ENCODE measurements around the gene CDH4. TPM values are rescaled to one million over a fixed set of nuclear protein-coding genes. Genes with fewer than 3 reads are reported as not detected.

Gene CDH4
- total RNA-seq, 1 experiment from 2014 or later: not detected

DNA sequence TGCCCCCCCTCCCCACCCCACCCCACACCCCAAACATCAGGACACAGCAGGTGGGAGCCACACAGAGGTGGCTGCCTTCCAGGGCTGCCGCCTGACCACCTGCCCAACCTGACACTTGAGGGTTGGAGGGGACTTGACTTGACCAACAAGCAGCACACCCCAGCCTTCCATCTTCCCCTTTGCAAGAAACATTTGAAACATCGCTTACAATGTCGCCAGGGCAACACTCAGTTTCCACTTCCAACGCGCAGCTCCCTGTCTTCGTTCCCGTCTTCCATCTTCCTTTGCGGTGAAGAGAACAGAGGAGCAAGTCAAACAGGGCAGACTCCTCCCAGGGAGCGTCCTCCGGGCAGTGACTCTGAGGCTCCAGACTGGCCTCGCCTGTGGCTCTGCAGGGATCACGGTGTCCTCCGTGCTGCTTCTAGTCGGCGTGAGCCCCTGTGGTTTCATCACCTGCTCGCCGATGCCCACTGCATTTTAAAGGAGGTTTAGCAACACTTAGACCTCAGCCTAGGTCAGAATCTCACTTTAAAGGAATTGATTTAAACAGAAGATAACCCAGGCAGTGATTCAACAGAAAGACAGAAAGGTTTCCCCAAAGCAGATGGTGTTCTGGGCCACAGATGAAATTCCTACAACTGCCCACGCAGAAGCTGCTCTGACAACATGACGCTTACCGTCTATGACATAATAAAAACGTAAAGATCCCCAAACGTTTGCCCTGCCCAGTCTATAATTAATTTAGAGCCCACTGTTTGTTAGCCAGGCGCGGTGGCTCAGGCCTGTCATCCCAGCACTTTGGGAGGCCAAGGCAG, 682.9 kb downstream of the CDH4 start:
- no peak for DNase-seq
- 0 out of 2 replicates have a peak, but pooled peaks cover 4% of the 10 kb centered on the region for H4K20me1 ChIP-seq (ENCODE audit: insufficient read depth)
- ChIA-PET CTCF (no interaction called here), POLR2A (ENCODE audit: unreplicated experiment) (interaction anchor here (0.6 kb wide), 1 partner anchor 1685 kb away, joined by 3 read pairs; no protein-coding TSS in a partner anchor)
- H3K36me3 ChIP-seq (ENCODE audit: low read depth): no peaks in the 10 kb centered on the region
- H3K79me2 ChIP-seq (ENCODE audit: low read depth): no peaks in the 10 kb centered on the region
- H3F3A ChIP-seq (ENCODE audit: insufficient read depth, low read depth): no peaks in the 10 kb centered on the region
- no peaks in the 10 kb centered on the region for H3K9me3 ChIP-seq (ENCODE audit: insufficient read depth, low read depth)
- intact Hi-C loops (cut with micrococcal nuclease; ENCODE audit: unreplicated experiment): no loop called here
- H3K4me1 ChIP-seq (replicated peaks; ENCODE audit: insufficient read depth): no peaks in the 10 kb centered on the region
- no TSS peak for BruUV-seq (replicated peaks)
- H3K27ac ChIP-seq: no peak overlapping the region
- H2AFZ ChIP-seq: no peak overlapping the region
- no peak overlapping the region for H3K4me2 ChIP-seq
- no peak for TF ChIP-seq EZH2 (IDR thresholded peaks at IDR 0.05; ENCODE audit: low read depth)
- TF ChIP-seq CTCF (conservative IDR thresholded peaks at IDR 0.05): no peak
- H3K9me2 ChIP-seq (ENCODE audit: insufficient read depth): no peaks in the 10 kb centered on the region
- no peak overlapping the region for H3K4me3 ChIP-seq
- H3K27me3 ChIP-seq (ENCODE audit: insufficient read depth, low read depth): peaks cover 96% of the 10 kb centered on the region

- BruUV-seq (replicated peaks): no TSS peak
- no peaks in the 10 kb centered on the region for H3F3A ChIP-seq (ENCODE audit: insufficient read depth, low read depth)
- POLR2A ChIA-PET (ENCODE audit: unreplicated experiment): no interaction called here
Observed at GRCh38 chr20:61935926-61936700, 684.1 kb downstream of the CDH4 start.

More at GRCh38 chr20:61935926-61936700, 684.1 kb downstream of the CDH4 start:
- Histone ChIP-seq H3K9me3 (ENCODE audit: insufficient read depth, low read depth) (no peaks in the 10 kb centered on the region), H3K79me2 (ENCODE audit: low read depth) (no peaks in the 10 kb centered on the region), H3K36me3 (ENCODE audit: low read depth) (no peaks in the 10 kb centered on the region), H2AFZ (no peak overlapping the region), H3K27ac (no peak overlapping the region), H3K9me2 (ENCODE audit: insufficient read depth) (no peaks in the 10 kb centered on the region), H3K27me3 (ENCODE audit: insufficient read depth, low read depth) (peaks cover 96% of the 10 kb centered on the region), H3K4me1 (replicated peaks; ENCODE audit: insufficient read depth) (no peaks in the 10 kb centered on the region), H3K4me3 (no peak overlapping the region), H3K4me2 (no peak overlapping the region), H4K20me1 (ENCODE audit: insufficient read depth) (0 out of 2 replicates have a peak, but pooled peaks cover 4% of the 10 kb centered on the region)
- TF ChIP-seq CTCF (conservative IDR thresholded peaks at IDR 0.05) (no peak), EZH2 (IDR thresholded peaks at IDR 0.05; ENCODE audit: low read depth) (no peak)
- DNase-seq: no peak
- intact Hi-C loops (cut with micrococcal nuclease; ENCODE audit: unreplicated experiment): no loop called here
- CTCF ChIA-PET: no interaction called here
